Amygdala (tissue), 56 donors: Measurements from ENCODE around the gene TSPAN14.
"Not testable (repeated sequence)": the region's sequence is repeated elsewhere in the genome, so short reads cannot be mapped to it uniquely, and the experiment has no call there.

Source experiments
- DNase-seq, 56 donors: peaks; one replicate each; lab custom pipeline; 2025; lab: John Stamatoyannopoulos, UW

TSPAN14 gene

DNA sequence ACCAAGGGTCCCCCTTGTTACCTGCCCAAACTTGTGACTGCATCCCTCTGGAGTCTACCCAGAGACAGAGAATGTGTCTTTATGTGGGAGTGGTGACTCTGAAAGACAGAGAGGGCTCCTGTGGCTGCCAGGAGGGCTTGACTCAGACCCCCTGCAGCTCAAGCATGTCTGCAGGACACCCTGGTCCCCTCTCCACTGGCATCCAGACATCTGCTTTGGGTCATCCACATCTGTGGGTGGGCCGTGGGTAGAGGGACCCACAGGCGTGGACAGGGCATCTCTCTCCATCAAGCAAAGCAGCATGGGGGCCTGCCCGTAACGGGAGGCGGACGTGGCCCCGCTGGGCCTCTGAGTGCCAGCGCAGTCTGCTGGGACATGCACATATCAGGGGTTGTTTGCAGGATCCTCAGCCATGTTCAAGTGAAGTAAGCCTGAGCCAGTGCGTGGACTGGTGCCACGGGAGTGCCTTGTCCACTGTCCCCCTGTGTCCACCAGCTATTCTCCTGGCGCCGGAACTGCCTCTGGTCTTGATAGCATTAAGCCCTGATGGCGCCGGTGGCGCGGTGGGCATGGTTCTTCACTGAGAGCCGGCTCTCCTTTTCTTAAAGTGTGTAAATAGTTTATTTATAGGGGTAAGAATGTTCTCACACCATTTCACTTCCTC, 64.2 kb downstream of the TSPAN14 start:
- DNase-seq, result no peak

DNA sequence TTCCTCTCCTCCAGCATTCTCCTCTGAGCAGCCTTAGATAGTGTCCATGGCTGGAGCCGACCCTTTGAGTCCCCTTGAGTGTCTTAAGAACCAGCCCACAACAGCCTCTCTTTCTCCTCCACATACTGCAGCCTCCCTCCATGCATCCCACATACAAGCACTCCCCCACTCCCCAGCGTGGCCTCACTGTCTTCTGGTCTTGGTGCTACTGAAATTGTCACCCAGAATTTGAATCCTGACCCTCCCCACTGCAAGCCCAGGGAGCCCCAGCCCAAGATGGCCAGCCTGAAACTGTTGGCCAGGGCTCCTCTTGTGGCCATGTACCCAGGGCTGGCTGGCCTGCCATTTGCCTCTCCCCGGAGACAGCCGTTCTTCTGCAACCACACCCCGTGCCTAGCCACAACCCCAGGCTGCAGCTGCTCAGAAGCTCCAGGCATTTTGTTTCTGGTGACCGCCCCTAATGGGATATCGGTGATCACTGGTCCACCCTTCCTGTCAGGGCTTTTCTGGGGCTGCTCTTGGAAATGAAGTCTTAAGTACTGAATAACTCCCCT, 64.8 kb downstream of the TSPAN14 start:
- no peak for DNase-seq

DNA sequence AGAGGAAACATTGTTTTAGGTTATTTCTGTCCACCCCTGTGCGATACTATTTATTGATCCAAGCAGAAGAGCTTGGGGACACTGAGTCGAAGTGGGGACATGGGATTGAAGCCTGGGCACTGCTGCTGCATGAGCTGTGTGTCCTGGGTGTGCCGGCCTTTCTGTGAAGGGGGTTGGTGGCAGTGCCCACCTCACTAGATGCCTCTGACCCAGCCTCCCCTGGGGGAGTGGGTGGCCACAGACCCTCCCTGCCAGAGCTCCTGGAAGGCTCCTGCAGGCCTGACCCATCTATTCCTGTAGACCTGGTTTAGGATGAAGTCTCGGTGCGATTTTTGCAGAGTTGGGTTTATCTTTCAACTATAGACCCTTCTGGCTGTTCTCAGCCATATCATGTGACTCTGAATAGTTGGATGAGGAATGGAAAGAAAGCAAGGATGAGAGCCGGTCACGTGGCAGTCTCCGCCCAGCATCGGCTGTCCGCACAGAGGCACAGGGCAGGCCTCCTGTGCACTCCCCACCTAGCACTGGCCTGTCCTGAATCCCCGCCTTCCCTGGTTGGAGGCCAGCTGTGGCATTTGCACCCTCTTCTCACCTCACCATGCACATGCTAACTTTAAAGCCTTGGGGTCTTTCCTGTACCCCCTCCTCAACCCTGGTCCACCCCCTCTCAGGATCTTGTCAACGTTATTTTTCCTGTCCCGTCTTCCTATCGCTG, 66.0 kb downstream of the TSPAN14 start:
- no peak for DNase-seq

DNA sequence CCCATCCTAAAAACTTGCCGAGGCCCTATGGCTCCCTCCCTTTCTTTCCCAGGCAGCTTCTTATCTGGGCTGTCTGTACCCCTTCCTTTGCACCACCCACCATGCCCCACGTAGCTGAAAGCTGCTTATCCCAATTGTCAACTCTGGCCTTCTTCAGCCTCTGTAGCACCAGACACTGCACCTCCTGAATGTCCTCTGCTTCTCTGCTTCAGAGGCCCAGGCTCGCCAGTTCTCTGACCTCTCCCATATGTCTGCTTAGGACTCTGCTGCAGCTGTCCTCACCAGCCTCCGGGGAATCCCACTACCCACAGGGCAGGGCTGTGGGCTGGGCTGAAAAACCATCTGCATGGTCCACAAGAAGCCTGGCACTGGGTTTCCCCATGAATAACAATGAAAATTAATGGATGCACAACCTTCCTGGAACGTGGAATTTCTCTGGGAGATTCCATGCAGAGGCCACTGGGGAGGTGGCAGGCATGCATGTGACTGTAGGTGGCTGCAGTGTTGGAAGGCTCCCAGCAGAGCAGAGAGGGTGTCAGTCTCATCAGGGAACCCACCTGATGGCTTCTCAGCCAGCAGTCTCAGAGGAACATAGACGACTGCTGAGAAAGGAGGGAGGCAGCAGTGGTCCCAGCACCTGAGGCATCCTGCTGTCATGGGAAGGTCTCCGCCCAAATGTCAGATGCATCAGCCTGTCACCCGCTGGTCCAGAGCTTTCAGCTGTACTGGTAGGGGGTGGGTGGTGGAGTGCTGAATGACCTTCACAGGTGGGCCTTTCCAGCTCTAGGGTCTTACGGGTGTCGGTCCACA, 66.8 kb downstream of the TSPAN14 start:
- DNase-seq, result no peak

DNA sequence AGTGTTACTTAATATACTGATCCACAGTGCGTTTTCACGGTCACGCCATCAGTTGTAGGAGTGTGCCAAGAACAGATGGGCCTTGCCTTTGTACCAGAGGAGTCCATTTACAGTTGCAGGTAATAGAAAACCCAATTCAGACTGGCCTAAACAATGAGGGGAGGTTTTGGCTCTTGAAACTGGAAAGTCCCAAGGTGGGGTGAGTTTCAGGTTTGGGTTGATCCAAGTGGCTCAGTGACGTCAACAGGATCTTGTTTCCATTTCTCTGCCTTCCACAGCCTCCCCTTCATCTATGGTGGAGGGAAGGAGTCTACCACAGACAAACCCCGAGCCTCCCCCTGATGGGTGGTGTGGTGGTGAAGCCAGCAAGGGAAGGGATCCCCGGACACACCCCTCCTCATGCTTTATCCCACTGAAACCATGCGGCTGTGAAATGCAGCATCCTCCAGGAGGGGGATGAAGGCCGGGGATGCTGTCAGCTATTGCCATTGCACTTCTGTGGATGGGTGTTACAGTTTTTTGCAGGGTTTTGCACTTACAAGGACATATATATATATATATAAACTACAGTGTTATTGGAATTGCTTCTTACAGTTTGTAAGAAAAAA, 68.8 kb downstream of the TSPAN14 start:
- no peak for DNase-seq

DNA sequence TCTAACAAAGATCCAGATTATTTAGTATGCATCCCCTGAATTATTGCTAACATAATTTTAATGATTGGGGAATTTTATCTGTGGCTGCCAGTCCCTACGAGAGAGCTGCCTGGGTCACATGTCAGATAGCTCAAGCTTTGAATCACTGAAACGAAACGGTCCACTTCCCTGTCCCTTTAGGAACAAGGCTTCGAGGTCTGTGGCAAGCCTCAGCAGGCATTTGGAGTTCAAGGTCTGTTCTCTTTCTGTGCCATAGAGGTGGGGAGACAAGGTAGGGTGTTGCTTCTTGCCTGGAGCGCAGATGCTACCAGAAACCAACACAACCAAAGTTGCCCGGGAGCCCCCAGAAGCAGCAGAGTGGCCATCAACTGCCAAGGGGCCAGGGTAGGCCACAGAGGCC, 69.7 kb downstream of the TSPAN14 start:
- peak in 1 of 56 donors; percentile 17 for DNase-seq

DNA sequence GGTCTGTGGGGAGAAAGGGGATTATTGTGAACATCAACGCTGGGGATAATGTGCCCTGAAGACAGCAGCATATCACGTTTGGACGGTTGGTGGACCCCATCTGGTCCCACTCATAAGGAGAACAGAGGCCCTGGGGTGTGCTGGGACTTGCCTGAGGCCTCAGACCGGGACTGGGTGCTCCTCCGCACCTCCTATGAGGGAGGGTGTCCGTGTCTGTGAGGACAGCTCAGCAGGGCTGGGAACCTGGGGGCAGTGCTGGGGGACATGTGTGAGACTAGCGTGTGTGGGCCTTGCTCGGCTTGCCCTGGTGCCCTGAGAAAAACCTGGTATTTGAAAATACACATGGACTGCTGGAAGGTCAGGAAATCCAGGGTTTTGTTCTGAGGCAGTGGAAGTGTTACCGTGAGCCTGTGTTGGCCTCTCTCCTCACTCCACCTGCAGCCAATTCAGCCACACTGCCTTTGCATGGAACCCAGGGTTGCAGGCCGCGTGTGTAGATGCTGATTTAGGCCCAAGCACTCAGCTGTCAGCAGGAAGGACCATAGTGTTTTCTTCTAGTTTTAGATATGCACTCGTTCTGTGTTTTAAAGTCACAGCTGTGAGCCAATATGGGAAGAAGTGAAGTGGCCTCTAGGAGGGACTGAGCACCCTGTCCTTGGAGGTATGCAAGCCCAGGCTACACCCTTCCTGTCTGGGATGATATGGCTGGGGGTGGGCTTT, 70.2 kb downstream of the TSPAN14 start:
- DNase-seq, result no peak

DNA sequence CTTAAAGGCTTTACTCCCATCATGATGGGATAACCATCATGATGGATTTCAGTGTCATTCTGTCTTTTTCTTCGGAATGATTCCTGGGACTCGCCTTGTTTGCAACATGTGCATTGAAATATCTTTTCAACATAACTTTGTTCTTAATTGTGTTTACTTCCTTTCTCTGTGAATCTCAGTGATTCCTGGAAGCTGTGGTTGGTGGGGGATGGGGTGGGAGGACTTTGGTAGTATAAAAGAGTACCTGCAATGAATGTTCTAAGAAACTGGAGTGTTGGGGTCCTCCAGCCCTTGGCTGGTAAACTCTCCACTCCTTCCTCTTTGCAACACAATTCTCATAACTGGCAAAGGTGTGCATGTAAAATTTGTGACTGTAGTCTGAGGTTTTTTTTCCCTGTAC, 72.1 kb downstream of the TSPAN14 start:
- DNase-seq, result no peak

DNA sequence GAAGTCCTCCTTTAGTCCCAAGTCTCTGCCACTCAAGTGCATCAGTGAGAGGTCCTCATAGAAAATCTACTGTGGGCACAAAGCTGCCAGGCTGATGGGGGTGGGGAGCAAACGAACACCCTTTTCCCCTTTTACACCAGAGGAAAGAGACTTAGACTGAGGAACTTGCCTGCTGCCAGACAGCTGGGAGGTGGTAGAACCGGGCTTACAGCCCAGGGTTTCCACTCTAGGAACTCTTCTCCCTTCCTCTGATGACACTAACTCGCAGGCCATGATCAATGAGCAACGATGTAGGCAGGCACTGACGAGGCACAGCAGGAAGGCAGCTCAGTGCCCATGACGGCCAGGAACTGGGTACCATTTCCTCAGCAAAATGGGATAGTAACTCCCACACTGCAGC, 72.6 kb downstream of the TSPAN14 start:
- DNase-seq, result peak in 7 of 56 donors; percentile 15 to 54 (median 31)

DNA sequence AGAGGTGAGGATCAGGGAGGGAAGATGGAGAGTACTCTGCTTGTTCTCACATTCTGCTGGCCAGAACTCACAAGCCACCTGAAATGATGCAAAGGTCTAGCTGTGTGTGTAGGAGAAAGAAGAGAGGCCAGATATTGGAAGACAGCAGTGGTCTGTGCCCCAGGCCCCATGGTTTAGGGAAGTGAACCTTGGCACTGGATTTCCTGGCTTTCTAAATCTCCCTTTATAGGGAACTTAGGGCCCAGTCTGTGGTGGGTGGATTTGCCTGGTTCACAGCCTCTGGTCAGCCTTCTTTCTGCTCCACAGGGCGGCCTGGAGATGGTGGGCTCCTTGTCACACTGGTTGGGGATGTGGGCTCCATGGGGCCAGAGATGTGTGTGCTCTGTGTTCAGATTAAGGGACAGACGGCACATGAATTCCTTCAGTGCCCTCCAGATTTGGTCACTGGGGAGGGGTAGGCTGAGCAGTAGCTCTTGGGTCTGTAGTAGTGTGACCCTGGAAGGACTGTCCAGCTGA, 74.1 kb downstream of the TSPAN14 start:
- peak in 1 of 56 donors; percentile 38 for DNase-seq

DNA sequence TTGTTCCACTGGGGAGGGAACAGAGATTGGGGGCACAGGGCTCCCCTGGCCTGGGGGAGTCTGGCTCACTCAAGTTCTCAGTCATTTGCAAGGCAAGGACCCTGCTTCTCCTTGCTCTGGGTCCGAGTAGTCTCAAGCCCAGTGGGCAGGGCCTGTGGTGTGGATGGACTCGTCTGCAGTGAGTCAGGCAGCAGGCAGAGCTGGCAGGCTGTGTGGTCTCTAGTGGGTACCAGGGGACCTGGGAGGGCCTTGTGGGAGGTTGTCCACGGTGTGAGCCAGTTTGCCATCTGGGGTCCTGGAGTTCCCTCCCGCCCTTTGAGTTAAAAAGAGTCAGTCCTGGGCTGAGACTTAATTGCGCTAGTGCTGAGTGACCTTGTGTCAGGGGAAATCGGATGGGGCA, 74.8 kb downstream of the TSPAN14 start:
- DNase-seq, result no peak

DNA sequence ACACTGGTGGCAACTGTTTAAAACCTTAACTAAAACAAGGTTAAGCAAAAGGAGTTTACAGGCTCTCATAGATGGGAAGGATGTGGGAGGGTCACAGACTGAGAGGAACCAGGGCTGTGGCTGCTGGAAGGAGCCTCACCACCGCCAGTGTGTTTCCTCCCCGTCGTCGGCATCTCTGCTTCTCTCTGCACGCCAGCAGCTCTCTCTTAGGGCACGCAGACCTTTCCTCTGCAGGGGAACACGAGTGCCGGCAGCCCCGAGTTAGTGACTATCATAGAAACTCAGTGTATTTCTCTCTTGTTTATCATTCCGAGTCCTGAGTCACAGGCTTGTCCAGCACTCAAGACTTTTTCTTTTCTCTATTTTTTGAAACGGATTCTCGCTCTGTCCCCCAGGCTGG, 75.5 kb downstream of the TSPAN14 start:
- DNase-seq, result peak in 6 of 56 donors; percentile 12 to 50 (median 24)

DNA sequence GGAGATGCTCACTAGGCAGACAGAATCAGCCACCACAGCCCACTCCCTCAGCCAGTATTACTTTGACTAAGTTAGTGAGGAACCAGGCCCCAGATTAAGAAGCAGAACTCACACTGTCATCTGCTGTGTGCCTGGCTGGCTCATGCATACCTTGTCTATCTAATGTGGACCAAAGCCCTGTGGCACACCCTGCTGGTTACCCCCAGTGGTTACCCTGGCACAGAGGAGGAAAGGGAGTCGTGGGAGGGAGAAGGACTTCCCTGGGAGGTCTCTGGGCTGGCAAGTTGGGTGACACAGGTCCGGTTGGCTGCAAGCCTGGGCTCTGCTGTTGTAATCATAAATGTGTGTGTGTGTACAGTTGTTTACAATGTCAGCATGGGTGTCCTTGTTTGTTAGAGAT, 76.1 kb downstream of the TSPAN14 start:
- DNase-seq, result peak in 17 of 56 donors; percentile 17 to 53 (median 30)

DNA sequence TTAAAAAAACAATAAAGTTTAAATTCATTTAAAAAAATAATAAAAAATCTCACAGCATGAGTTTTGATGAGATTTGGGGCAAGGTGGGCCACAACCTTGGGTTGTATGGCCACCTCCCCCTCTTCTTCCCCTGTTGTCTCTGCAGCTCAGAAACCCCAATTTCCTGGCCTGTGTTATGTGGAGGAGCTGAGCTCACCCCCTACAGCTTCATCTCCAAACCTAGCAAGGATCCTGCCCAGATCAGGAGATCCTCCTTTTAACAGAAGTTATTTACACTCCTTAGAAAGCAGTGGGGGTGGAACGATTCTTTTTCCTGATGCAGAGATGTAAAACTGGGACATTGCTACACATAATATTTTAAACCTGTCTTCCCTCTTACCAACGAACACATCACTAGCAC, 76.7 kb downstream of the TSPAN14 start:
- DNase-seq, result no peak

DNA sequence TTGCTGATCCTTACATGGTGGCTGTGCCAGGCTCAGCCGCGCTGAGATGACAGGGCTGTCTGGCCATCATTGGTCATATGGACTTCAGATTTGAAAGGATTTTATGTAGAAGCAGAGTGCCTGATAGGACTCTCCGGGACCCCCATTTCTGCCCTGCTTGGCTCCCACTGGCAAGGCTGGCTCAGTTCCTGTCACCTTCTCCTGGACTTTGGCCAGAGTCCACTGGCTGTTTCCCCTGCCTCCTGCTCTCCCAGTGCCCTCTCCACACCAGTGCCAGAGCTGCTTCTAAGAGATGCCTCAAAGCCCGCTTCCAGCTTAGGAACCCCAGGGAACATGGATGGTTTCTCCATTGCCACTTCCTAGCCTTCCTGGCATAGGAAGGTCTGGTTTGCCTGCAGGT, 78.5 kb downstream of the TSPAN14 start:
- DNase-seq, result no peak

DNA sequence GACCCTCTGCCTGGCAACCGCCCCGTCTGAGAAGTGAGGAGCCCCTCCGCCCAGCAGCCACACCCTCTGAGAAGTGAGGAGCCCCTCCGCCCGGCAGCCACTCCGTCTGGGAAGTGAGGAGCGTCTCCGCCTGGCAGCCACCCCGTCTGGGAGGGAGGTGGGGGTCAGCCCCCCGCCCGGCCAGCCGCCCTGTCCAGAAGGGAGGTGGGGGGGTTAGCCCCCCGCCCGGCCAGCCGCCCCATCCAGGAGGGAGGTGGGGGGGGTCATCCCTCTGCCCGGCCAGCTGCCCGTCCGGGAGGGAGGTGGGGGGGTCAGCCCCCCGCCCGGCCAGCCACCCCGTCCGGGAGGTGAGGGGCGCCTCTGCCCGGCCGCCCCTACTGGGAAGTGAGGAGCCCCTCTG, 79.9 kb downstream of the TSPAN14 start:
- not testable (repeated sequence) for DNase-seq

DNA sequence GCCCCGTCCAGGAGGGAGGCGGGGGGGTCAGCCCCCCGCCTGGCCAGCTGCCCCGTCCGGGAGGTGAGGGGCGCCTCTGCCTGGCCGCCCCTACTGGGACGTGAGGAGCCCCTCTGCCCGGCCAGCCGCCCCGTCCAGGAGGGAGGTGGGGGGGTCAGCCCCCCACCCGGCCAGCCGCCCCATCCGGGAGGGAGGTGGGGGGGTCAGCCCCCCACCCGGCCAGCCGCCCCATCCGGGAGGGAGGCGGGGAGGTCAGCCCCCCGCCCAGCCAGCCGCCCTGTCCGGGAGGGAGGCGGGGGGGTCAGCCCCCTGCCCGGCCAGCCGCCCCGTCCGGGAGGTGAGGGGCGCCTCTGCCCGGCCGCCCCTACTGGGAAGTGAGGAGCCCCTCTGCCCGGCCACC, 80.5 kb downstream of the TSPAN14 start:
- DNase-seq, result not testable (repeated sequence)

DNA sequence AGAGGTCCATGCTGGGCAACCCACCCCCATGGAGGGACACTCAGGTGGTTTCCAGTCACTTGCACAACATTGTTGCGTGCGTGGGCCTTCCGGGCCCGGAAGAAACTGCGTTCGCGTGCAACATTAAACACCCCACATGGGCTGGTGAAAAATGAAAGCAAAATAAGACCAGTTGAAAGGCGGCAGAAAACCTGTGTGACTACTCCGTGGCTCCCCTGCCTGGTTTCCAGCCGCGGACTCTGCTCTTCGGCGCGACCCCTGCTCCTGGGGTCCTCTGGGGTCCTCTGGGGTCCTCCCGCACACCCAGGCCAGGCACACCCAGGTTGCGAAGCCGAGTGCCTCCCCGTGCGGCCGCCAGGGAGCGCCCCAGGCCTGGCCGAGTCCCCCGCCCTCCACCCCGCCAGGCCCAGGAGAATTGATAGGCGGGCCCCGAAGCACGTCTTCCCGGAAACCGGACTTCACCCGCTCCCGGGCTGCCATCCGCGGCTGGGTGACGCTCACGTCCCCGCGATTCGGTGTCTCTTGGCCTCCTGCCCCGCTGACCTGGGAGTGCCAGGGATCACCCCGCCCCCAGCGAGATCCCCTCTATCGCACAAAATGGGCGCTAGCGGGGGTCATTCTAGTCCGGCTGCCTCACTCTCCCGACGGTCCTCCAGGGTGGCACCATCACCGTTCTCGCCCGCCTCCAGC, 81.7 kb downstream of the TSPAN14 start:
- DNase-seq, result peak in 6 of 56 donors; percentile 16 to 49 (median 36)

DNA sequence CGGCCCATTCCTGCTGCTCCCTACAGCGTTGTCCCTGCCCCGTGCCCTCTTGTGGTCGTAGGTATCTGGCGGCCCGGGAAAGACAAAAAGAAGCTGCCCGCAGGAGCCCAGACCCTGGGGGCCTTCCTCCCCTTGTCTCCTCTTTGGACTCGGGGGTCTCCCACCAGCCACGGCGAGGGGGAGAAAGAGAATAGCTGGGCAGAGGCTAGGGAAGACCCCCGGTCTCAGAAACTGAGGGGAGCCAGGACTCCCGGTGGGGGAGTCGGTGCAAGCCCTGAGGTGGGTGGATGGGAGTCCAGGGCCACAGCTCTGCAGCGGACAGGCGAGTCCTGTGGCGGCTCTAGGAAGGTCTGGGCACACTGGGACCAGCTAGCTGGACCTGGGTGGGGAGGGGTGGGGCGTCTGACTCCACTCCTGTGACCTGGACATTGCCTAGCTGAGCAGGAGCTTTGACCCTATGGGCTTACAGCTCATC, 82.3 kb downstream of the TSPAN14 start:
- no peak for DNase-seq
